GM12892 (cell line): ENCODE data around the gene LYSMD2.

Experiments used
- POLR2A ChIP-seq: IDR thresholded peaks from 2 replicates; pipeline ENCODE4 v1.6.1; 2011; ENCODE audit warnings: low read depth, low read length, control low read depth
- POLR2AphosphoS5 ChIP-seq: IDR thresholded peaks from 2 replicates; pipeline ENCODE4 v1.6.1; 2011; ENCODE audit warnings: low read depth, low read length, control low read depth
- TAF1 ChIP-seq: IDR thresholded peaks from 2 replicates; pipeline ENCODE4 v1.6.1; 2011; ENCODE audit warnings: low read depth, mild to moderate bottlenecking, control low read depth, low read length, borderline replicate concordance

- TF ChIP-seq TAF1 (no peak), POLR2A (no peak), POLR2AphosphoS5 (no peak)
Measured at GRCh38 chr15:51708013-51708412, 29.4 kb downstream of the LYSMD2 start.
